Measurements from ENCODE around the gene DSTYK.

- TF ChIP-seq CTCF (IDR thresholded peaks at IDR 0.05) (no peak), POLR2A (IDR thresholded peaks at IDR 0.05) (no peak)
These were observed 92.8 kb downstream of the DSTYK start for GRCh38 chr1:205118752-205119151.
